HEK293 (cell line): Measurements from ENCODE around the gene RAB9A.
A peak's percentile ranks its signal among the peaks of the same experiment; 100 is the strongest.

Experiments used
- CTCF ChIA-PET: fragments of 350-600 bp; formaldehyde crosslinking; extraction: SDS; loops from one replicate; lab custom pipeline; 2021; ENCODE audit warnings: antibody characterized with exemption; lab: Yijun Ruan, JAX
- POLR2A ChIA-PET: fragments of 300-600 bp; formaldehyde crosslinking; extraction: SDS; loops from one replicate; lab custom pipeline; 2020; ENCODE audit warnings: antibody characterized with exemption, inconsistent platforms; lab: Yijun Ruan, JAX
- H3K27ac ChIP-seq: fragments of 200-500 bp; sonication (Bioruptor generic); 2 replicates; pipeline ENCODE4 v1.5.1; 2014; ENCODE audit warnings: low read depth, low read length, control low read depth, inconsistent platforms; ENCODE audit errors: extremely low read depth
- H3K36me3 ChIP-seq, 2 experiments: fragments of 200-500 bp in 1 of 2; sonication (Bioruptor generic) in 1 of 2; 1 replicate in 1 of 2; 2 replicates in 1 of 2; pipeline ENCODE4 v1.5.1; 2014 to 2017; ENCODE audit warnings: inconsistent platforms in 2 of 2, low read length in 2 of 2; ENCODE audit not compliant: control insufficient read depth in 2 of 2, insufficient read depth in 1 of 2
- H3K4me1 ChIP-seq: fragments of 200-500 bp; sonication (Bioruptor generic); 2 replicates; pipeline ENCODE4 v1.5.1; 2014; ENCODE audit warnings: mild to moderate bottlenecking, low read length, inconsistent platforms; ENCODE audit not compliant: control insufficient read depth, insufficient read depth
- H3K4me3 ChIP-seq: 2 replicates; pipeline ENCODE4 v1.5.1; 2011; ENCODE audit warnings: low read depth, mild to moderate bottlenecking, control low read depth, low read length, moderate library complexity
- H3K9me3 ChIP-seq: fragments of 200-500 bp; sonication (Bioruptor generic); 2 replicates; pipeline ENCODE4 v1.5.1; 2014; ENCODE audit warnings: low read depth, low read length, inconsistent platforms; ENCODE audit not compliant: control insufficient read depth, insufficient read depth
- EGR2 ChIP-seq: fragments of 450-650 bp; formaldehyde crosslinking; IDR thresholded peaks from 2 replicates; pipeline ENCODE4 v1.5.1; 2016; ENCODE audit warnings: low read depth, missing biosample characterization, missing genetic modification characterization
- GLI2 ChIP-seq: fragments of 450-650 bp; formaldehyde crosslinking; IDR thresholded peaks from 2 replicates; pipeline ENCODE4; 2017; ENCODE audit warnings: missing biosample characterization, missing genetic modification characterization, low read depth, borderline replicate concordance
- IKZF3 ChIP-seq: fragments of 450-650 bp; IDR thresholded peaks from 2 replicates; pipeline ENCODE4 v1.5.0; 2018; ENCODE audit warnings: missing biosample characterization, mild to moderate bottlenecking, missing genetic modification characterization, moderate library complexity
- INSM2 ChIP-seq: fragments of 450-650 bp; formaldehyde crosslinking; IDR thresholded peaks from 2 replicates; pipeline ENCODE4 v1.5.1; 2016; ENCODE audit warnings: missing biosample characterization, missing genetic modification characterization
- KLF1 ChIP-seq: fragments of 450-650 bp; formaldehyde crosslinking; IDR thresholded peaks from 2 replicates; pipeline ENCODE4 v1.5.1; 2016; ENCODE audit warnings: missing biosample characterization, missing genetic modification characterization
- KLF7 ChIP-seq: fragments of 450-650 bp; formaldehyde crosslinking; IDR thresholded peaks from 2 replicates; pipeline ENCODE4 v1.5.1; 2016; ENCODE audit warnings: missing biosample characterization, missing genetic modification characterization, borderline replicate concordance
- RBAK ChIP-seq: fragments of 450-650 bp; formaldehyde crosslinking; IDR thresholded peaks from 2 replicates; pipeline ENCODE4 v1.5.1; 2016; ENCODE audit warnings: missing biosample characterization, missing genetic modification characterization
- REST ChIP-seq: fragments of 450-650 bp; formaldehyde crosslinking; IDR thresholded peaks from 2 replicates; pipeline ENCODE4 v1.5.1; 2016; ENCODE audit warnings: missing biosample characterization, missing genetic modification characterization
- TSHZ1 ChIP-seq: fragments of 450-650 bp; formaldehyde crosslinking; IDR thresholded peaks from 2 replicates; pipeline ENCODE4 v1.5.1; 2016; ENCODE audit warnings: missing biosample characterization, missing genetic modification characterization, borderline replicate concordance
- ZBTB10 ChIP-seq: fragments of 450-650 bp; formaldehyde crosslinking; IDR thresholded peaks from 2 replicates; pipeline ENCODE4 v1.5.1; 2016; ENCODE audit warnings: missing biosample characterization, missing genetic modification characterization
- ZBTB8A ChIP-seq: fragments of 450-650 bp; formaldehyde crosslinking; IDR thresholded peaks from 2 replicates; pipeline ENCODE4 v1.5.1; 2016; ENCODE audit warnings: missing biosample characterization, missing genetic modification characterization
- ZIC2 ChIP-seq: fragments of 450-650 bp; formaldehyde crosslinking; IDR thresholded peaks from 2 replicates; pipeline ENCODE4 v1.5.1; 2016; ENCODE audit warnings: missing biosample characterization, missing genetic modification characterization
- ZNF112 ChIP-seq: fragments of 450-650 bp; formaldehyde crosslinking; IDR thresholded peaks from 2 replicates; pipeline ENCODE4 v1.5.0; 2017; ENCODE audit warnings: missing biosample characterization, missing genetic modification characterization
- ZNF133 ChIP-seq: fragments of 450-650 bp; formaldehyde crosslinking; IDR thresholded peaks from 2 replicates; pipeline ENCODE4 v1.5.1; 2016; ENCODE audit warnings: missing biosample characterization, missing genetic modification characterization
- ZNF169 ChIP-seq: fragments of 450-650 bp; formaldehyde crosslinking; IDR thresholded peaks from 2 replicates; pipeline ENCODE4 v1.5.1; 2016; ENCODE audit warnings: missing biosample characterization, missing genetic modification characterization
- ZNF19 ChIP-seq: fragments of 450-650 bp; formaldehyde crosslinking; IDR thresholded peaks from 2 replicates; pipeline ENCODE4; 2016; ENCODE audit warnings: missing biosample characterization, missing genetic modification characterization, low read depth
- ZNF266 ChIP-seq: fragments of 450-650 bp; formaldehyde crosslinking; IDR thresholded peaks from 2 replicates; pipeline ENCODE4 v1.5.1; 2016; ENCODE audit warnings: missing biosample characterization, missing genetic modification characterization, low read depth
- ZNF473 ChIP-seq: fragments of 450-650 bp; formaldehyde crosslinking; IDR thresholded peaks from 2 replicates; pipeline ENCODE4 v1.5.1; 2017; ENCODE audit warnings: missing biosample characterization, missing genetic modification characterization
- ZNF558 ChIP-seq: fragments of 450-650 bp; formaldehyde crosslinking; IDR thresholded peaks from 2 replicates; pipeline ENCODE4 v1.5.1; 2016; ENCODE audit warnings: missing biosample characterization, missing genetic modification characterization
- ZNF561 ChIP-seq: fragments of 450-650 bp; IDR thresholded peaks from 2 replicates; pipeline ENCODE4 v1.5.1; 2018; ENCODE audit warnings: missing biosample characterization, missing genetic modification characterization, borderline replicate concordance
- ZNF580 ChIP-seq: fragments of 450-650 bp; formaldehyde crosslinking; IDR thresholded peaks from 2 replicates; pipeline ENCODE4 v1.5.1; 2016; ENCODE audit warnings: missing biosample characterization, missing genetic modification characterization
- ZNF776 ChIP-seq: fragments of 450-650 bp; formaldehyde crosslinking; IDR thresholded peaks from 2 replicates; pipeline ENCODE4 v1.5.0; 2017; ENCODE audit warnings: missing biosample characterization, missing genetic modification characterization, borderline replicate concordance
- ZSCAN4 ChIP-seq: fragments of 450-650 bp; formaldehyde crosslinking; IDR thresholded peaks from 2 replicates; pipeline ENCODE4 v1.5.1; 2017; ENCODE audit warnings: missing biosample characterization, missing genetic modification characterization

The RAB9A gene

GRCh38 chrX:13734278-13735172 lies 45.6 kb downstream of the RAB9A start, which contains the start of the genes OFD1 and TRAPPC2:
Gene OFD1, plus strand, starts transcription at chrX:13734748. Its CDS starts 324 bp downstream, at chrX:13735072.
Gene TRAPPC2, minus strand, starts transcription at chrX:13734620. Its CDS starts 14,657 bp downstream, at chrX:13719963.
- POLR2A ChIA-PET, result interaction anchor here (0.5 to 3.4 kb wide), 32 partner anchors 9 to 943 kb away, joined by 3 to 46 read pairs (median 5); partner anchors contain the start of genes GEMIN8, PRPS2, RAB9A and TCEANC
- CTCF ChIA-PET, result interaction anchor here (0.7 to 8.5 kb wide), 13 partner anchors 10 to 295 kb away, joined by 3 to 92 read pairs (median 4); partner anchors contain the start of gene GEMIN8
- Histone ChIP-seq H3K36me3 (peaks cover 32 to 38% of the 10 kb centered on the region in 2 experiments), H3K27ac (peak within 1 kb of the TSS; percentile 96), H3K4me1 (peaks cover 5% of the 10 kb centered on the region; the same call in 1 of the 2 replicates), H3K9me3 (no peaks in the 10 kb centered on the region), H3K4me3 (peak within 1 kb of the TSS; percentile 85)
- TF ChIP-seq ZSCAN4, result no peak
- TF ChIP-seq ZIC2 (tag by site-specific recombination), result no peak
- no peak for TF ChIP-seq TSHZ1
- peak; percentile 65 for TF ChIP-seq ZBTB10 (tag by site-specific recombination)
- no peak for TF ChIP-seq IKZF3 (tag by site-specific recombination)
- TF ChIP-seq ZNF473, result no peak
- no peak for TF ChIP-seq ZNF776 (tag by site-specific recombination)
- TF ChIP-seq ZNF580, result peak; percentile 62; the same call in 1 of the 2 replicates
- peak; percentile 45; the same call in 1 of the 2 replicates for TF ChIP-seq KLF7 (tag by site-specific recombination)
- peak; percentile 43; the same call in 1 of the 2 replicates for TF ChIP-seq EGR2
- TF ChIP-seq ZNF558 (tag by site-specific recombination), result no peak
- TF ChIP-seq GLI2 (tag by site-specific recombination), result no peak
- TF ChIP-seq ZNF112 (tag by site-specific recombination), result no peak
- peak; percentile 32 for TF ChIP-seq ZNF561 (tag by site-specific recombination)
- TF ChIP-seq ZNF19, result no peak
- no peak for TF ChIP-seq ZNF133 (tag by site-specific recombination)
- peak; percentile 17; the same call in 1 of the 2 replicates for TF ChIP-seq INSM2 (tag by site-specific recombination)
- no peak for TF ChIP-seq ZNF266 (tag by site-specific recombination)
- no peak for TF ChIP-seq RBAK (tag by site-specific recombination)
- peak; percentile 38 for TF ChIP-seq KLF1 (tag by site-specific recombination)
- peak; percentile 95 for TF ChIP-seq ZBTB8A
- 0 out of 2 replicates have a peak, but pooled peaks have one; percentile 10 for TF ChIP-seq REST
- TF ChIP-seq ZNF169 (tag by site-specific recombination), result no peak
